AG04450 (cell line): ENCODE measurements around the gene CAPN8. TPM values are rescaled to one million over a fixed set of nuclear protein-coding genes. Genes with fewer than 3 reads are reported as not detected.

Source experiments
- CTCF ChIA-PET: fragments of 300-600, 350-600 bp; formaldehyde crosslinking; extraction: SDS; loops from one replicate; lab custom pipeline; 2022; ENCODE audit warnings: antibody characterized with exemption, inconsistent platforms; lab: Charles Lee
- POLR2A ChIA-PET: fragments of 350-600 bp; formaldehyde crosslinking; extraction: SDS; loops from one replicate; lab custom pipeline; 2021; ENCODE audit warnings: antibody characterized with exemption, inconsistent platforms; lab: Yijun Ruan, JAX
- DNase-seq: peaks from one replicate; pipeline ENCODE4 v3.0.0-alpha.2; 2011; ENCODE audit warnings: low read depth, low spot score
- H3K27ac ChIP-seq: one replicate; pipeline ENCODE4 v1.5.1; 2012; ENCODE audit warnings: low read depth, low read length, control low read depth
- H3K27me3 ChIP-seq: one replicate; pipeline ENCODE4 v1.6.0; 2012; ENCODE audit warnings: low read length; ENCODE audit not compliant: control insufficient read depth, insufficient read depth
- H3K4me3 ChIP-seq: 2 replicates; pipeline ENCODE4 v1.5.1; 2011; ENCODE audit warnings: mild to moderate bottlenecking, low read depth, low read length, control low read depth
- H3K9me3 ChIP-seq: 2 replicates; pipeline ENCODE4 v1.5.1; 2012; ENCODE audit warnings: low read length; ENCODE audit not compliant: control insufficient read depth, insufficient read depth
- CTCF ChIP-seq: IDR thresholded peaks from 2 replicates; pipeline ENCODE4 v1.5.1; 2011; ENCODE audit warnings: low read depth, low read length, control low read depth, inconsistent platforms
- polyA plus RNA-seq: library from polyadenylated mRNA; depleted of rRNA; stranded (reverse); fragments of >200 nt; gene quantifications from 2 replicates; pipeline ENCODE4 v1.2.3, GENCODE V29; 2011

CAPN8 gene
- polyA plus RNA-seq, 1 experiment = not detected

- Histone ChIP-seq H3K4me3 (peak overlapping the region; percentile 46), H3K27ac (peak overlapping the region; percentile 85), H3K9me3 (no peaks in the 10 kb centered on the region), H3K27me3 (no peaks in the 10 kb centered on the region)
- ChIA-PET POLR2A (no interaction called here), CTCF (interaction anchor here (5.2 kb wide), 1 partner anchor 46 kb away, joined by 69 read pairs; no protein-coding TSS in a partner anchor)
- no peak for TF ChIP-seq CTCF
- DNase-seq = no peak
Observed at GRCh38 chr1:223702735-223703667, 37.5 kb upstream of the CAPN8 start.

GRCh38 chr1:223700942-223701637 is 35.6 kb upstream of the CAPN8 start:
- POLR2A ChIA-PET = interaction anchor here (0.6 to 2.1 kb wide), 20 partner anchors 9 to 1221 kb away, joined by 3 to 19 read pairs (median 5); partner anchors contain the start of genes CAPN2, NVL and TP53BP2

GRCh38 chr1:223700388-223700918 is 35.0 kb upstream of the CAPN8 start:
- no peak for DNase-seq
- Histone ChIP-seq H3K9me3 (no peaks in the 10 kb centered on the region), H3K27me3 (no peaks in the 10 kb centered on the region), H3K27ac (peak overlapping the region; percentile 100), H3K4me3 (no peak overlapping the region)
- no peak for TF ChIP-seq CTCF
- POLR2A ChIA-PET = interaction anchor here (0.6 to 2.1 kb wide), 11 partner anchors 10 to 1002 kb away, joined by 4 to 19 read pairs (median 7); partner anchors contain the start of genes CAPN2 and NVL
- CTCF ChIA-PET = interaction anchor here (0.7 to 5.2 kb wide), 6 partner anchors 12 to 568 kb away, joined by 3 to 69 read pairs (median 4); partner anchors contain the start of gene CAPN2

More at GRCh38 chr1:223700942-223701637, 35.6 kb upstream of the CAPN8 start:
- Histone ChIP-seq H3K4me3 (peak overlapping the region; percentile 54), H3K27me3 (no peaks in the 10 kb centered on the region), H3K9me3 (no peaks in the 10 kb centered on the region), H3K27ac (peak overlapping the region; percentile 100)
- CTCF ChIA-PET = interaction anchor here (0.7 to 5.2 kb wide), 9 partner anchors 11 to 632 kb away, joined by 3 to 69 read pairs (median 3); partner anchors contain the start of gene CAPN2
- no peak for TF ChIP-seq CTCF
- DNase-seq = peak; percentile 95

DNA sequence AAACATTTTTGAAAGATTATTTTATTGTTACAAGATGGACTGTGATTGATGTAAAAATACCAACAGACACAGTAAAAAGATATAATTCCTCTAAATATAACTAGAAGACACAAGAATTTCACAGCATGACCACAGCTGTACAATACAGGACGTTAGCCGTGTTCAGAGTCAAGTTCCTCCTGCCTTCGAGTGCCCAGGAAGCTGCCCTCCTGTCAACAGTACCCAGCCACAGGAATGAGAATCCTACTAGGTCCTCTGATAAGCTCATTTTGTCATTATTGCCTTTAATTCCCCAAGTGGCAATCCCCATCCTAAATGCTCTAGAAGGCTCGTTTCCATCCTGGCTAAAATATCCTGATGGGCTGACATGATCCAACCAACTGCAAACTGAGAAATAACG is 30.4 kb upstream of the CAPN8 start:
- Histone ChIP-seq H3K27ac (no peak overlapping the region), H3K4me3 (no peak overlapping the region), H3K27me3 (no peaks in the 10 kb centered on the region), H3K9me3 (no peaks in the 10 kb centered on the region)
- CTCF ChIA-PET = interaction anchor here (0.6 to 3.0 kb wide), 21 partner anchors 9 to 1227 kb away, joined by 3 to 21 read pairs (median 3); no protein-coding TSS in a partner anchor
- TF ChIP-seq CTCF = no peak
- DNase-seq = no peak
- POLR2A ChIA-PET = no interaction called here
